C4-2B (cell line): ENCODE measurements around the gene TJP1.

Experiments
- H3K27ac ChIP-seq: fragments of 450-650 bp; 2 replicates; pipeline ENCODE4 v1.5.1; 2017
- CTCF ChIP-seq: fragments of 450-650 bp; conservative IDR thresholded peaks from 2 replicates; pipeline ENCODE4 v1.5.1; 2017; ENCODE audit warnings: mild to moderate bottlenecking
- ZFX ChIP-seq: fragments of 450-650 bp; IDR thresholded peaks from 2 replicates; pipeline ENCODE4 v1.6.1; 2017

TJP1 gene

DNA sequence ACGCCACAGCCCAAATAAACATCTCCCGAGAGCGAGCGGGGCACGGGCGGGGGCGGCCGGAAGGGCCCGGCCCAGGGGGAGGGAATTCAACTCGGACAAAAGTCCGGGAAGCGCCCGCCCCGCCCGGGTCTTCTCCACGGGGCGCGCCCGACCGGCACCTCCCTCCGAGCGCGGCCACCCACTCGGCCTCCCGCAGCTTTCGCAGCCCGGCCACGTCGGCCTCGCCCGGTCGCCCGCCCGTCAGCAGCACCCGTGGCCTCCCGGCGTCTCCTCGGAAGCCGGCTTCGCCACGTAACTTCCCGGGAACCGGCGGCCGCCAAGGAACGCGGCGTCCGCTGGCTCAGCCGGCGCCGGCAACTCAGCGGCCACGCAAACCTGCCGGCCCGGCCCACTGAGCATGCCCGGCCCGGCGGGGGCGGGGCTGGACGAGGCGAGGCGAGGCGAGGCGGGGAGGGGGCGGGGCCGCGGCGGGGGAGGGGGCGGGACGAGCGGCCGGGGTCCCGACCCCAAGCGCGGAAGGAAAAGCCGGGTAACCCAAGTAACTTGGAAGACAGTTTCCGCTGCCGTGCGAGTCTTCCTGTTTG is at the start of gene TJP1:
Gene TJP1, minus strand, starts transcription at position 369 of the 584 bp plus-strand sequence. CDS start 440 bp downstream, outside the sequence.
- peak within 1 kb of the TSS; percentile 99 for H3K27ac ChIP-seq

DNA sequence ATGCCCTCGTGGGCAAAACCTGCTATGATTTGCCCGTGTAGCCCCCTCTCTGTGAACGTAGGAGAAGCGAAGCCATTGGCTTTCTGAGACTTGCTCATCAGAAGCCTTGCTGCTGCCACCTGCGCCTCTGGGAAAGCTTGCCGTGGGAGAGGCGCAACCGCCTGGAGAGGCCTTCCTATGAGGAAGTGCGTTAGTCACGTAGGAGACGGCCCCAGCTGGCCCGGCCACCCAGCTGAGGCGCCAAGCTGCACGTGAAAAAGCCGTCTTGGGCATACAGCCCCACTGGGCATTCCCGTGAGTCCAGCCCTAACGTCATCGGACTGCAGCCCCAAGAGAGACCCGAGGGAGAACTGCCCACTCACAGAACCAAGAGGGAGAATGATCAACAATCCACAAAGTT is 49.1 kb upstream of the TJP1 start:
- TF ChIP-seq ZFX (no peak), CTCF (no peak)
- H3K27ac ChIP-seq, result no peak overlapping the region

More for the DNA sequence above, at the start of gene TJP1:
- TF ChIP-seq CTCF (no peak), ZFX (peak; percentile 48)

- H3K27ac ChIP-seq, result no peak overlapping the region
- no peak for TF ChIP-seq CTCF
- no peak for TF ChIP-seq ZFX
Measured at GRCh38 chr15:29870495-29871151, 48.4 kb upstream of the TJP1 start.

DNA sequence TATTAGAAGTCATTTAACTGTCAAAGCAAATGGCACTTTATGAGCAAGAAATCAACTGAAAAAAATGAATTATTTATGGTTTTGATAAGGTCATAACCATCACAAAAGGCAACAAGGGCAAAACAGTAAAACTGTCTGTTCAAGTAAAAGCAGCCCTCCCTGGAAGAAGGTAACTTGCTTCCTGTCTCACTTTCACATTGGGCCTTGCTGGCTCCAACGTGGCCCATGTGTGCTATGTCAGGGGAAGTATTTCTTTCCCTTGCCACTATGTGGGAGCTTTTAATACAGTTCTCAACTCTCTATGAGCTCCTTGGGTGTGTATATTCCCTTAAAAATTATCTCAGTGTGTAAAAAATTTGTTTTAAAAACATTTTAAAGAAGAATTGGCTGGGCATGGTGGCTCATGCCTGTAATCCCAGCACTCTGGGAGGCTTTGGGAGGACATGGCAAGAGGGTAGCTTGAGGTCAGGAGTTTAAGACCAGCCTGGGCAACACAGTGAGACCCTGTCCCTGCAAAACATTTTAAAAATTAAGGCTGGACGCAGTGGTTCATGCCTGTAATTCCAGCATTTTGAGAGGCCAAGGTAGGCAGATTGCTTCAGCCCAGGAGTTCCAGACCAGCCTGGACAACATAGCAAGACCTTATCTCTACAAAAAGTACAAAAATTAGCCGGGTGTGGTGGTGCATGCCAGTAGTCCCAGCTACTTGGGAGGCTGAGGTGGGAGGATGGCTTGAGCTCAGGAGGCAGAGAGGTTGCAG is 45.2 kb upstream of the TJP1 start:
- TF ChIP-seq CTCF (no peak), ZFX (no peak)
- H3K27ac ChIP-seq, result no peak overlapping the region

- no peak overlapping the region for H3K27ac ChIP-seq
- no peak for TF ChIP-seq CTCF
- no peak for TF ChIP-seq ZFX
Measured at GRCh38 chr15:29866337-29866736, 44.1 kb upstream of the TJP1 start.

DNA sequence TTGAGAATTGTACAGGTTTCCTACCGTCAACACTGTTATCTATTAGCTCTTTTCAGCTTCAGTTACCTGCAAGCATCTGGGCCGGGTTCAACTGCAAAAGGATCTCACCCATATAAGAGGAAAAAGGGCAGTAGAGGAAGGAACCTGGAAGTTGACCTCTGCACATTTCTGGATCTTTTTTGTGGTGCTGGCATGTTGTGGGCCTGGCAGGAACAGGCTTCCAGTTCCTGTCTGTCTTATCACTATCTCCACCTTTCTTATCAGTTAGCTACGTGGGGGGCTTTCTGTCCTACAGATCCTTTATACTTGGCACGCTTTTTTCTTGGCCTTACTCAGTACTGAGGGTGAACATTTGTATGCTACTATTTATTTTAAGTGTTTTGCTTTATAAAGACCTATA is 42.2 kb upstream of the TJP1 start:
- TF ChIP-seq CTCF, result no peak
- TF ChIP-seq ZFX, result no peak
- no peak overlapping the region for H3K27ac ChIP-seq

DNA sequence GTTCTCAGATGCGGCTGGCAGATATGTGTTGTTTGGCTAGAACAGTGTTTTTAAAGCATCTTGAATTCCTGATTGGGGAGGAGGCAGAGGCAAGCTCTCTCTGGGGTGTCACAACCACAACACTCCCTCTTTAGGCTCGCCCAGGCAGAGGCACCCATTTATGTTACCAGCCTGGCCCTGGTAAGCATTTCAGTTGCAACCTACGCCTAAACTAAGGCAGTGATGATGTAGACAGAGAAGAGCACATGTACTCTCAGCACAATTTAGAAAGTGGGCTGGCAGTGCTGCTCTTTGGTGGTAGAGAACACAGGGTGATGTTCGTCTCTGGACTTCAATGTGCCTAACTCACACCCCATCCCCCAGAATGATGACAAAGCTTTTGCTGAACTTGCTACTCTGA is 41.2 kb upstream of the TJP1 start:
- H3K27ac ChIP-seq, result no peak overlapping the region
- TF ChIP-seq ZFX (no peak), CTCF (no peak)
